C4-2B (cell line): Measurements from ENCODE around the gene AFF2.

Experiments
- CTCF ChIP-seq: fragments of 450-650 bp; conservative IDR thresholded peaks from 2 replicates; pipeline ENCODE4 v1.5.1; 2017; ENCODE audit warnings: mild to moderate bottlenecking
- ZFX ChIP-seq: fragments of 450-650 bp; IDR thresholded peaks from 2 replicates; pipeline ENCODE4 v1.6.1; 2017

- no peak for TF ChIP-seq CTCF
- no peak for TF ChIP-seq ZFX
These were observed 163.8 kb downstream of the AFF2 start for GRCh38 chrX:148664171-148664570.
